KBM-7 (cell line): ENCODE results near the gene CLK4.
A peak's percentile ranks its signal among the peaks of the same experiment; 100 is the strongest.

ENCODE experiments used
- DNase-seq: peaks from one replicate; pipeline ENCODE4 v3.0.0-alpha.2; 2015
- in situ Hi-C: fragments of 300-500 bp; cut with MboI; formaldehyde crosslinking; loops from 2 replicates; pipeline ENCODE4 v1.14.3; 2020; ENCODE audit warnings: low sequenced_read_pairs, low pct_unique_long_range_greater_than_20kb, mixed read lengths

CLK4 gene

GRCh38 chr5:178590141-178590923, 36.5 kb downstream of the CLK4 start, which contains the start of gene COL23A1:
TSS of gene COL23A1 (minus strand) at chr5:178590393.
- peak; percentile 73 for DNase-seq
- in situ Hi-C loops, result loop anchor here (25.0 kb wide), 1 partner anchor 303 kb away; no protein-coding TSS in a partner anchor

- in situ Hi-C loops, result loop anchor here (25.0 kb wide), 1 partner anchor 302 kb away; no protein-coding TSS in a partner anchor
- DNase-seq, result no peak
Measured at GRCh38 chr5:178589180-178590140, 37.4 kb downstream of the CLK4 start.

- in situ Hi-C loops, result loop anchor here (25.0 kb wide), 1 partner anchor 301 kb away; no protein-coding TSS in a partner anchor
Measured at GRCh38 chr5:178588769-178589168, 38.1 kb downstream of the CLK4 start.

GRCh38 chr5:178587763-178588611, 38.9 kb downstream of the CLK4 start:
- no peak for DNase-seq
- in situ Hi-C loops, result loop anchor here (25.0 kb wide), 1 partner anchor 301 kb away; no protein-coding TSS in a partner anchor

More at GRCh38 chr5:178588769-178589168, 38.1 kb downstream of the CLK4 start:
- DNase-seq, result no peak

- in situ Hi-C loops, result loop anchor here (25.0 kb wide), 1 partner anchor 299 kb away; no protein-coding TSS in a partner anchor
Measured at GRCh38 chr5:178586396-178586795, 40.5 kb downstream of the CLK4 start.

GRCh38 chr5:178585421-178585820, 41.4 kb downstream of the CLK4 start:
- peak; percentile 32 for DNase-seq
- in situ Hi-C loops, result loop anchor here (25.0 kb wide), 1 partner anchor 298 kb away; no protein-coding TSS in a partner anchor

More at GRCh38 chr5:178586396-178586795, 40.5 kb downstream of the CLK4 start:
- DNase-seq, result no peak

- in situ Hi-C loops, result loop anchor here (25.0 kb wide), 1 partner anchor 296 kb away; no protein-coding TSS in a partner anchor
- no peak for DNase-seq
Measured at GRCh38 chr5:178583279-178583678, 43.6 kb downstream of the CLK4 start.

- no peak for DNase-seq
- in situ Hi-C loops, result loop anchor here (25.0 kb wide), 1 partner anchor 295 kb away; no protein-coding TSS in a partner anchor
Measured at GRCh38 chr5:178582291-178582690, 44.6 kb downstream of the CLK4 start.

DNA sequence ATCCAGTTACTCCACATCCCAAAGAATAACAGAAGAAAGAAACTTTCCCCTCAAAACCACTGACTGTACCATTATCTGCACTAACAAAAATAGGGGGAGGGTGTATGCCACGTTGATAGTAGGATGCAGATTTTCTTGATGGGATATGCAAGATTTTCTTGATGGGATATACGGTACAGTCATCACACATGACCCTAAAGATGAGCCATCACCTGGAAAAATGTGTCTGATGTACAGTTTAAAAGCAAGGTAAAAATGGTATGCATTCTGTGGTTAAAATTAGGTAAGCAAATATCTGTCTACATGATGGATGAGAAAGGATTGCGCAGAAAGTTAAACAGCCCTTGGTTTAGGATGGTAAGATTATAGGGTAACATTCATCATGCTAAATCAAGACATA, 45.2 kb downstream of the CLK4 start:
- DNase-seq, result no peak
- in situ Hi-C loops, result loop anchor here (25.0 kb wide), 1 partner anchor 294 kb away; no protein-coding TSS in a partner anchor

DNA sequence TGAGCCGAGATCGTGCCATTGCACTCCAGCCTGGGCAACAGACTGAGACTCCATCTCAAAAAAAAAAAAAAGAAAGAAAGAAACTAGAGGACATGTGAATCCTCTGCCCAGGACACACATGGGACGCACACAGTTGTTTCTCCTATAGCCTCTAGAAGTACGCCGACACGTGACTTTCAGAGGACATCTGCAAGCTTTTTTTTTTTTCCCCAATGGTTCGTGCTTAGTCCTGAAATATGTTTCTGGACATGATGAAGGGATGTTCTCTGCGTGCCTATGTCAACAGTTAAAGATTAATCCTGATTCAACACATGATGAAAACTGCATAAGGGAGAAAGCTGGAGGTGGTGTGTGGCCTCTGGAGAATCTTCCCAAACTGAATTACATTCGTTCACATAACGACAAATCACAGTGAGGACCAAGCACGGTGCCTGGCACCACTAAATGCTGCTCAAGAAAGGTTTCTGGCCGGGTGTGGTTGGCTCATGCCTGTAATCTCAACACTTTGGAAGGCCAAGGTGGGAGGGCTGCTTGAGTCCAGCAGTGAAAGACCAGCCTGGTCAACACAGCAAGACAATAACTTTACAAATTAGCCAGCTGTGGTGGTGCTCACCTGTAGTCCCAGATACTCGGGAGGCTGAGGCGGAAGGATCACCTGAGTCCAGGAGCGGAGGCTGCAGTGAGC, 46.4 kb downstream of the CLK4 start:
- DNase-seq, result no peak
- in situ Hi-C loops, result loop anchor here (25.0 kb wide), 1 partner anchor 293 kb away; no protein-coding TSS in a partner anchor

GRCh38 chr5:178577944-178578343, 48.9 kb downstream of the CLK4 start:
- in situ Hi-C loops, result loop anchor here (25.0 kb wide), 1 partner anchor 291 kb away; no protein-coding TSS in a partner anchor
- DNase-seq, result no peak

DNA sequence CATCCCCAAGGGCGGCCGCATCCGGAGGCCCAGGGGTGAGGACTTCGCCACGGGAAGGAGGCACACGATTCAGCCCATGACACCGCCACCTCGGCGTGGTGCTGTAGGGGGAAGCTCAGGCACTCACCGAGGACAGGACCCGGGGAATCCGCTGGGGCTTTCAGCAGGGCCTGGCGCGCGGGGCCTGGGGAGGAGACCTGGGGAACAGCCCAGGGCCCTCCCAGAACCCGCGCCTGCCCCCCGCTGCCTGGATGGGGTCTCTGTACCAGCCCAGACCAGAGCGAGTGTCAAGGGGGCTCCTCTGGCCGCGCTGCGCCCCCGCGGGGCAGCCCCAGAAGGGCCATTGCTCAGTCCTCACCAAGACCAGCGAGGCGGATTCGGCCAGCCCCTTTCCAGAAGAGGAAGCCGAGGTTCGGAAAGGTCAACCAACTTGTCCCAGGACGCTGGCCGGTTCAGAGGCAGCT, 49.4 kb downstream of the CLK4 start:
- DNase-seq, result no peak
- in situ Hi-C loops, result loop anchor here (25.0 kb wide), 1 partner anchor 290 kb away; no protein-coding TSS in a partner anchor

- DNase-seq, result no peak
Measured at GRCh38 chr5:178576591-178577351, 50.1 kb downstream of the CLK4 start.

GRCh38 chr5:178573216-178573615, 53.6 kb downstream of the CLK4 start:
- in situ Hi-C loops, result no loop called here

More at GRCh38 chr5:178576591-178577351, 50.1 kb downstream of the CLK4 start:
- in situ Hi-C loops, result loop anchor here (25.0 kb wide), 1 partner anchor 289 kb away; no protein-coding TSS in a partner anchor

GRCh38 chr5:178572617-178573016, 54.2 kb downstream of the CLK4 start:
- DNase-seq, result no peak
- in situ Hi-C loops, result no loop called here

More at GRCh38 chr5:178573216-178573615, 53.6 kb downstream of the CLK4 start:
- DNase-seq, result no peak

GRCh38 chr5:178569485-178569884, 57.4 kb downstream of the CLK4 start:
- in situ Hi-C loops, result no loop called here
- no peak for DNase-seq
